Stomach (tissue), 9 donors: Measurements from ENCODE around the gene FGF18. TPM values are rescaled to one million over a fixed set of nuclear protein-coding genes. Genes with fewer than 3 reads are reported as not detected.
"Not testable (repeated sequence)": the region's sequence is repeated elsewhere in the genome, so short reads cannot be mapped to it uniquely, and the experiment has no call there.

Experiments used
- DNase-seq, 2 donors: peaks; one replicate each; pipeline versions ENCODE4 v3.0.0 to v3.0.0-alpha.2; 2013 to 2019
- H3K27ac ChIP-seq, 5 donors: fragments of 200-600 bp in 4 of 5; sonication (generic) in 4 of 5; one replicate each; pipeline ENCODE4 v1.5.1; 2013 to 2019; ENCODE audit warnings: mild to moderate bottlenecking in 1 of 5, moderate library complexity in 1 of 5
- H3K27me3 ChIP-seq, 3 donors: fragments of 200-600 bp; sonication (generic); one replicate each; pipeline ENCODE4 v1.5.1; 2017 to 2019; ENCODE audit warnings: mixed run types in 1 of 3
- H3K36me3 ChIP-seq, 4 donors: fragments of 200-600 bp; sonication (generic); 1 replicate in 3 of 4; 2 replicates in 1 of 4; pipeline ENCODE4 v1.5.1; 2016 to 2019
- H3K4me1 ChIP-seq, 4 donors: fragments of 200-600 bp; sonication (generic); one replicate each; pipeline ENCODE4 v1.5.1; 2016 to 2019
- H3K4me3 ChIP-seq, 4 donors: fragments of 200-600 bp; sonication (generic) in 3 of 4; one replicate each; pipeline ENCODE4 v1.5.1; 2016 to 2019; ENCODE audit warnings: mild to moderate bottlenecking in 1 of 4
- H3K9me3 ChIP-seq, 4 donors: fragments of 200-600 bp; sonication (generic); one replicate each; pipeline ENCODE4 v1.5.1; 2016 to 2019
- CTCF ChIP-seq, 7 experiments: fragments of 450-650 bp in 4 of 7; fragments of 200-600 bp in 3 of 7; sonication (generic) in 3 of 7; IDR thresholded peaks; one replicate each; pipeline ENCODE4 v1.5.1; 2016 to 2019; ENCODE audit warnings: antibody characterized with exemption in 7 of 7, control low read depth in 2 of 7, mild to moderate bottlenecking in 1 of 7
- EP300 ChIP-seq: sonication (generic); formaldehyde crosslinking; IDR thresholded peaks from one replicate; pipeline ENCODE4 v1.6.1; 2017; ENCODE audit warnings: antibody characterized with exemption
- POLR2A ChIP-seq, 4 donors: fragments of 450-650 bp; IDR thresholded peaks; one replicate each; pipeline ENCODE4 v1.6.1; 2016; ENCODE audit warnings: antibody characterized with exemption in 4 of 4, control low read depth in 2 of 4, mild to moderate bottlenecking in 1 of 4, moderate library complexity in 1 of 4
- POLR2AphosphoS5 ChIP-seq, 3 donors: sonication (generic); formaldehyde crosslinking; IDR thresholded peaks; one replicate each; pipeline ENCODE4 v1.6.1; 2016; ENCODE audit warnings: antibody characterized with exemption in 3 of 3
- WGBS, 5 donors: extraction: QIAGEN DNeasy Blood & Tissue Kit in 3 of 5; methylation state at CpG; one replicate each; pipeline versions ENCODE4 v1.1.5 to v1.1.7; 2013 to 2018; 5-methylcytosine and 5-hydroxymethylcytosine counted together
- intact Hi-C: fragments of 100-400 bp; cut with DNase I; formaldehyde crosslinking; loops from one replicate; pipeline ENCODE4 v1.15.1; 2023; ENCODE audit warnings: low total_unique reads
- polyA plus RNA-seq, 3 donors: library from polyadenylated mRNA; stranded (reverse); fragments of 200-250 nt; gene quantifications; one replicate each; pipeline ENCODE4 v1.2.3, GENCODE V29; 2013
- total RNA-seq, 5 donors: library from RNA; depleted of rRNA; stranded (reverse); fragments of >200 nt; gene quantifications; one replicate each; pipeline versions ENCODE4 v1.1.0 to v1.2.3, GENCODE V29; 2014 to 2016
- donor health status: healthy with polysubstance abuse.
- donor health status: Bipolar disorder and iron deficiency.
- donor health status: healthy.

Gene FGF18
- total and polyA plus RNA-seq, 8 donors: 0.37 to 7.1 (median 0.46) TPM; not detected in 3

DNA sequence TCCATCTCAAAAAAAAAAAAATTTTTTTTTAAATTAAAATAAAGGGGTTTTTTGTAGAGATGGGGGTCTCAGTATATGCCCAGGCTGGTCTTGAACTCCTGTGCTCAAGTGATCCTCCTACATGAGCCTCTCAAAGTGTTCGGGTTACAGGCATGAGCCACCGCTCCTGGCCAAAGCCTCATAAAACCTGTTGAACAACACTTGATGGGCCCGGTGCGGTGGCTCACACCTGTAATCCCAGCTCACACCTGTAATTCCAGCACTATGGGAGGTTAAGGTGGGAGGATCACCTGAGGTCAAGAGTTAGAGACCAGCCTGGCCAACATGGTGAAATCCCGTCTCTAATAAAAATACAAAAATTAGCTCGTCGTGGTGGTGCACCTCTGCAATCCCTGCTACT, 39.5 kb upstream of the FGF18 start:
- H3K27ac ChIP-seq: no peak overlapping the region
- H3K4me1 ChIP-seq: no peaks in the 10 kb centered on the region
- TF ChIP-seq EP300 (no peak), POLR2A (IDR thresholded peaks at IDR 0.05) (no peak), POLR2AphosphoS5 (IDR thresholded peaks at IDR 0.05) (no peak), CTCF (IDR thresholded peaks at IDR 0.05) (no peak)
- DNase-seq: no peak
- no peaks in the 10 kb centered on the region for H3K27me3 ChIP-seq
- intact Hi-C loops: no loop called here
- no peaks in the 10 kb centered on the region for H3K36me3 ChIP-seq
- 90 to 95% (median 93%) methylated on average over 7 of the region's 7 CpGs for WGBS, 5 donors
- H3K4me3 ChIP-seq: no peak overlapping the region
- no peaks in the 10 kb centered on the region for H3K9me3 ChIP-seq

DNA sequence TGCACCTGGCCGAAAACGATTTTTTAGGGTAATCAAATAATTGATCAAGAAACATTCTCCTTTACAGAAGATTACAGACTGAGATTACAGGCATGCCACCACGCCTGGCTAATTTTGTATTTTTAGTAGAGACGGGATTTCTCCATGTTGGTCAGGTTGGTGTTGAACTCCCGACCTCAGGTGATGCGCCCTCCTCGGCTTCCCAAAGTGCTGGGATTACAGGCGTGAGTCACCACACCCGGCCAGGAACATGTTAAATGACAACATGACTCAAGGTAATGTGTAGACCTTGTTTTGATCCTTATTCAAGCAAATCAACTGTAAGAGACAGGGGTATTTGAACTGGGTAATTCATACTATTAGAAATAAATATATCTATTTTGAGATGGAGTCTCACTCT, 35.0 kb upstream of the FGF18 start:
- intact Hi-C loops, H3K27ac ChIP-seq, H3K36me3 ChIP-seq, H3K27me3 ChIP-seq, DNase-seq, H3K9me3 ChIP-seq, H3K4me3 ChIP-seq: not testable (repeated sequence)
- H3K4me1 ChIP-seq: peaks cover 0 to 22% (median 13%) of the 10 kb centered on the region in 4 donors
- 86 to 93% (median 87%) methylated on average over 9 of the region's 9 CpGs for WGBS, 5 donors

DNA sequence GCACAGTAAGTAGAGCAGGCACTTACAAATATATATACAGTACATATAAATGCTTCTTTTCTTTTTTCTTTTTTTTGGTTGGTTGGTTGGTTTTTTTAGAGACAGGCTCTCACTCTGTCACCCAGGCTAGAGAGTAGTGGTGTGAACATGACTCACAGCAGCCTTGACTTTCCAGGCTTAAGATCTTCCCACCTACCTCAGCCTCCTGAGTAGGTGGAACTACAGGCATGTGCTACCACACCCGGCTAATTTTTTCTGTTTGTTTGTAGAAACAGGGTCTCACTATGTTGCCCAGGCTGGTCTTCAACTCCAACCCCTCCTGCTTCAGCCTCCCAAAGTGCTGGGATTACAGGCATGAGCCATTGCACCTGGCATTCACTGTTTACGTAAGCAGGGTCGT, 34.4 kb upstream of the FGF18 start:
- intact Hi-C loops, H3K36me3 ChIP-seq, H3K27ac ChIP-seq, H3K4me3 ChIP-seq, H3K9me3 ChIP-seq, H3K27me3 ChIP-seq: not testable (repeated sequence)
- WGBS, 5 donors: 50 to 61% (median 59%) methylated on average over 3 of the region's 3 CpGs
- peak in 1 of 2 donors; percentile 19 for DNase-seq
- peaks cover 0 to 27% (median 19%) of the 10 kb centered on the region in 4 donors for H3K4me1 ChIP-seq

DNA sequence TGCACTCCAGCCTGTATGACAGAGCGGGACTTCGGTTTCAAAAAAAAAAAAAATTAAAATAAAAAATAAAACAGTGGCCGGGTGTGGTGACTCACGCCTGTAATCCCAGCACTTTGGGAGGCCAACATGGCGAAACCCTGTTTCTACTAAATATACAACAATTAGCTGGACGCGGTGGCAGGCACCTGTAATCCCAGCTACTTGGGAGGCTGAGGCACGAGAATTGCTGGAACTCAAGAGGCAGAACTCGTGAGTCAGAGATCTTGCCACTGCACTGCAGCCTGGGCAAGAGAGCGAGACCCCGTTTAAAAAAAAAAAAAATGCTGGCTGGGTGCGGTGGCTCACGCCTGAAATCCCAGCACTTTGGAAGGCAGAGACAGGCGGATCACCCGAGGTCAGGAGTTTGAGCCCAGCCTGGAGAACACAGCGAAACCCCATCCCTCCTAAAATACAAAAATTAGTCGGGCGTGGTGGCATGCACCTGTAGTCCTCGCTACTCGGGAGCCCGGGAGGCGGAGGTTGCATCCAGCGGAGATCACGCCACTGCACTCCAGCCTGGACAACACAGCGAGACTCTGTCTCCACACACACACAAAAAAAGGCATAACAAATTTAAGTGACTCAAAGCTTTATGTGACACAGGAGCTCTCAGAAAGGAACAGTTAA, 33.3 kb upstream of the FGF18 start:
- DNase-seq: peak in 1 of 2 donors; percentile 16
- no peaks in the 10 kb centered on the region for H3K9me3 ChIP-seq
- intact Hi-C loops: no loop called here
- no peaks in the 10 kb centered on the region for H3K27me3 ChIP-seq
- H3K4me3 ChIP-seq: peak overlapping the region in 2 of 4 donors; percentile 85 to 99
- peaks cover 3 to 7% (median 4%) of the 10 kb centered on the region in 4 donors for H3K36me3 ChIP-seq
- 95 to 99% (median 98%) methylated on average over 25 of the region's 25 CpGs for WGBS, 5 donors
- TF ChIP-seq POLR2AphosphoS5 (IDR thresholded peaks at IDR 0.05): no peak
- TF ChIP-seq EP300: no peak
- no peak for TF ChIP-seq POLR2A (IDR thresholded peaks at IDR 0.05)
- TF ChIP-seq CTCF (IDR thresholded peaks at IDR 0.05): no peak
- peaks cover 11 to 39% (median 30%) of the 10 kb centered on the region in 4 donors for H3K4me1 ChIP-seq
- no peak overlapping the region for H3K27ac ChIP-seq

DNA sequence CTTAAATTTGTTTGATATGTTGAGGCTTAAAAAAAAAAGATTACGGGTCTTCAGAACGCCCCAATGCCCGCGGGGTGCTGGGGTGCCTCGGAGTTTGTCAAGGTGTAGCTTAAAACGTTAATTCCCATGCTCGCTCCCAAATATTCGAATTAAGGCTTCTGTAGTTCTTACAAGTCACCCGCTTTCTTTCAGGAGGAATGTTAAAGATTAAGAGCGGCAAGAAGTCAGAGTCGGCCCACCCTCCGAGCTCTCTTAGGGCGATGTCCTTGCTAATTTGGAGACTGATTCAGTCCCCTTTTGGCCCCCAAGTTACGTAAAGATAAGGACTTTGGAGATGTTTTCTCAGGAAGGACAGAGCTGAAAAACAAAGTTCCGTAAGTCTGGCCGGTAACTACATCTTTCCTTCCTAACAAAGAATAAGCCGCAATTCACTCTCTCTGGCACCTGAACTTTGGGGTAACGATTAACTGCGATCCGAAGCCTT, 32.5 kb upstream of the FGF18 start:
- Histone ChIP-seq H3K27me3 (no peaks in the 10 kb centered on the region), H3K36me3 (peaks cover 11 to 15% (median 11%) of the 10 kb centered on the region in 4 donors), H3K4me3 (peak overlapping the region; percentile 72 to 99 (median 90)), H3K27ac (peak overlapping the region; percentile 88 to 94 (median 92)), H3K9me3 (no peaks in the 10 kb centered on the region), H3K4me1 (peaks cover 15 to 46% (median 36%) of the 10 kb centered on the region in 4 donors)
- intact Hi-C loops: no loop called here
- no peak for DNase-seq
- WGBS, 5 donors: 5 to 11% (median 10%) methylated on average over 20 of the region's 20 CpGs
- TF ChIP-seq EP300 (no peak), POLR2AphosphoS5 (IDR thresholded peaks at IDR 0.05) (no peak), POLR2A (IDR thresholded peaks at IDR 0.05) (no peak), CTCF (IDR thresholded peaks at IDR 0.05) (no peak)
